ENCODE results near the gene OR14K1.
"Not testable (repeated sequence)": the region's sequence is repeated elsewhere in the genome, so short reads cannot be mapped to it uniquely, and the experiment has no call there.

Gene OR14K1

DNA sequence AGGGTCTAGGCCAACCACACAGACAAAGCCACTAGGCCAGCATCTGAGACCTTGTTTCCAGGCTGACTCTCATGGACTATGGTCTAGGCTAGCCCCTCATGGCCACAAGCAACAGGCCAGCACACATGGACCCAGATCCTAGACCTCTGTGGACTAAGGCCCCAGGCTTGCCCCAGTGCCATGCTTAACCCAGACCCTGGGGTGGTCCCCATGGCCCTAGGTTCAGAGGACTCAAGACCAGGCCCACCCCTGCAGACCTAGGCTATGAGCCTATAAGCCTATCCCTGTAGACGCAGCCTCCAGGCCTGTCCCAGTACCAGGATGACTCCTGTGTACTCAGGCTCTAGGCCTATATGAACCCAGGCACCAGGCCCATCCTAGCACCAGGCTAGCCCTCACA lies 11.5 kb downstream of the OR14K1 start:
- Histone ChIP-seq H3K4me3 (ENCODE audit: low read length) (no peak overlapping the region), H3K36me3 (ENCODE audit: control insufficient read depth, low read depth, low read length) (no peaks in the 10 kb centered on the region), H3K9ac (ENCODE audit: low read length) (no peak overlapping the region), H3K4me1 (ENCODE audit: control insufficient read depth, low read depth, low read length) (no peaks in the 10 kb centered on the region), H3K27ac (ENCODE audit: low read length) (no peak overlapping the region), H3K9me3 (ENCODE audit: control insufficient read depth, low read depth, low read length) (peaks cover 17% of the 10 kb centered on the region), H3K27me3 (ENCODE audit: control insufficient read depth, insufficient read depth, low read length) (no peaks in the 10 kb centered on the region)

DNA sequence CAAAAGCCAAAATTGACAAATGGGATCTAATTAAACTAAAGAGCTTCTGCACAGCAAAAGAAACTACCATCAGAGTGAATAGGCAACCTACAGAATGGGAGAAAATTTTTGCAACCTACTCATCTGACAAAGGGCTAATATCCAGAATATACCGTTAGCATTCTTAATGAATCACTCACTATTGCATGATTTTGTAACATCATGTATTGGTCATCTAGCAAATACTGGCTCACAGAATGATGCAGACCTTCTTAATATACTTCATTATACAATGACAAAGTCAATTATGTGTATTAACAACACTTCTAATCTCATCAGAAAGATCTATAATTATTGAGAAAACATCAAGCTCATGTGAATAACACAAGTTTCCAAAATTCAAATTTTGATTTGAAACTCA lies 15.9 kb downstream of the OR14K1 start:
- not testable (repeated sequence) for H3K4me1 ChIP-seq (ENCODE audit: control insufficient read depth, low read depth, low read length); H3K27me3 ChIP-seq (ENCODE audit: control insufficient read depth, insufficient read depth, low read length); H3K4me3 ChIP-seq (ENCODE audit: low read length); H3K36me3 ChIP-seq (ENCODE audit: control insufficient read depth, low read depth, low read length); H3K9ac ChIP-seq (ENCODE audit: low read length); H3K27ac ChIP-seq (ENCODE audit: low read length)
- peaks cover 18% of the 10 kb centered on the region for H3K9me3 ChIP-seq (ENCODE audit: control insufficient read depth, low read depth, low read length)

DNA sequence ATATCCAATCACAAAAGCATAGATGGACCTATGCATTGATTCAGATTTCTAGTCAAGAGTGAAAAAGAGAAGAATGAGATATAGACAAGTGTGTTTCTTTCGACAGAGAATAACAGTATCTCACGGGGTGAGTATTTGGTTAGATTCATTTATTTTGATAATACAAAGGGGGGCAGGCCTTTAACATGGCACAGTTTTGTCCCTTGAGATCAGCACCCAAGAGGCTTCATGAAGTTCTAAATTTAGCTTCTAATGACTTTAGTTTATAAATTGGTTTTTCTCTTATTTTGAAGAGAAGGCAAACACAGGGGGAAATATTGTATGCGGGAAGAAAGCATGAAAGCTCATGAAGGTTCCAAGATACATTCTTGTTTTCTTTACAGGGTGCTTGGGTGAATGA lies 22.0 kb downstream of the OR14K1 start, which contains the start of gene OR1C1:
OR1C1 (minus strand) TSS at position 101 of the 400 bp plus-strand sequence. CDS start 2,150 bp downstream, outside the sequence.
- Histone ChIP-seq H3K4me3 (ENCODE audit: low read length) (no peak within 1 kb of the TSS), H3K36me3 (ENCODE audit: control insufficient read depth, low read depth, low read length) (no peaks in the 10 kb centered on the region), H3K27me3 (ENCODE audit: control insufficient read depth, insufficient read depth, low read length) (no peaks in the 10 kb centered on the region), H3K27ac (ENCODE audit: low read length) (no peak within 1 kb of the TSS), H3K9ac (ENCODE audit: low read length) (no peak within 1 kb of the TSS), H3K9me3 (ENCODE audit: control insufficient read depth, low read depth, low read length) (peaks cover 15% of the 10 kb centered on the region), H3K4me1 (ENCODE audit: control insufficient read depth, low read depth, low read length) (no peaks in the 10 kb centered on the region)

DNA sequence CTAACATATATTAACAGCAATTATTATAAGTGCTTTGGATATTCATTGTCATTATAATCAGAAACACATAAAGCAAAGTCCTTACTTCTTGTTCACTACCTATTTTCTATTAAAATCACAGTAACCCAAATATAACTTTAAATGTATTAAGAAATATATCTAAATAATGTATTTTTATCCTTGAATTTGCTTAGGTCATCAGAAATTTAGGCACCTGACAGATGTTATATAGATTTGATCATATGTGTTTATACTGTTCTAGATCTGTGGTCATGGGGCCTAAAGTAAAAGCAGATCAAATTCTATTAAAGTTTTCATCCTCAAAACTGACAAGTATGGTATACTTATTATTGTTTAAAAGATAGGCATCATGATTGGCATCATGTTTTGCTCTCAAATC lies 31.2 kb downstream of the OR14K1 start:
- no peak overlapping the region for H3K27ac ChIP-seq (ENCODE audit: low read length)
- no peaks in the 10 kb centered on the region for H3K4me1 ChIP-seq (ENCODE audit: control insufficient read depth, low read depth, low read length)
- no peaks in the 10 kb centered on the region for H3K27me3 ChIP-seq (ENCODE audit: control insufficient read depth, insufficient read depth, low read length)
- no peaks in the 10 kb centered on the region for H3K36me3 ChIP-seq (ENCODE audit: control insufficient read depth, low read depth, low read length)
- H3K9me3 ChIP-seq (ENCODE audit: control insufficient read depth, low read depth, low read length) = peaks cover 5% of the 10 kb centered on the region
- H3K4me3 ChIP-seq (ENCODE audit: low read length) = no peak overlapping the region
- H3K9ac ChIP-seq (ENCODE audit: low read length) = no peak overlapping the region

Measured in iPS-18a (cell line).